Naive thymus-derived CD4-positive, alpha-beta T cell (primary cell): ENCODE data around the gene LYRM9. TPM values are rescaled to one million over a fixed set of nuclear protein-coding genes. Genes with fewer than 3 reads are reported as not detected.
"Not testable (repeated sequence)": the region's sequence is repeated elsewhere in the genome, so short reads cannot be mapped to it uniquely, and the experiment has no call there.

Experiments
- ATAC-seq: fragments of 150-1000 bp; cut with Tn5 transposase; 2 replicates; pipeline ENCODE4 v1.10.0; 2021; ENCODE audit warnings: mild to moderate bottlenecking, moderate library complexity
- CTCF ChIA-PET: fragments of 350-600 bp; sonication (Branson Sonifier 250); formaldehyde crosslinking; loops from one replicate; lab custom pipeline; 2021; ENCODE audit warnings: antibody characterized with exemption; lab: Charles Lee
- POLR2A ChIA-PET: fragments of 350-600 bp; sonication (Branson Sonifier 250); formaldehyde crosslinking; loops from one replicate; lab custom pipeline; 2021; ENCODE audit warnings: antibody characterized with exemption, inconsistent platforms; lab: Charles Lee
- DNase-seq, 9 donors: peaks; one replicate each; pipeline versions ENCODE4 v3.0.0 to v3.0.0-alpha.2; 2020 to 2022; ENCODE audit warnings: mixed read lengths in 1 of 9
- H3K27ac ChIP-seq: one replicate; pipeline ENCODE4 v1.7.0; 2013; ENCODE audit warnings: mild to moderate bottlenecking, low read depth, low read length, moderate library complexity
- H3K27me3 ChIP-seq, 2 donors: one replicate each; pipeline ENCODE4 v1.7.0; 2013; ENCODE audit warnings: low read length in 2 of 2, mild to moderate bottlenecking in 2 of 2, moderate library complexity in 2 of 2; ENCODE audit not compliant: control insufficient read depth in 2 of 2, insufficient read depth in 2 of 2
- H3K36me3 ChIP-seq, 3 experiments: 1 replicate in 2 of 3; 2 replicates in 1 of 3; pipeline ENCODE4 v1.7.0; 2013; ENCODE audit warnings: low read length in 3 of 3, mild to moderate bottlenecking in 3 of 3, moderate library complexity in 1 of 3; ENCODE audit not compliant: insufficient read depth in 3 of 3, control insufficient read depth in 2 of 3
- H3K4me1 ChIP-seq, 2 donors: one replicate each; pipeline ENCODE4 v1.7.0; 2013; ENCODE audit warnings: low read length in 2 of 2, mild to moderate bottlenecking in 2 of 2, moderate library complexity in 1 of 2; ENCODE audit not compliant: control insufficient read depth in 2 of 2, insufficient read depth in 2 of 2
- H3K4me3 ChIP-seq: 2 replicates; pipeline ENCODE4 v1.7.0; 2013; ENCODE audit warnings: mild to moderate bottlenecking, low read length
- H3K9me3 ChIP-seq, 3 experiments: 1 replicate in 2 of 3; 2 replicates in 1 of 3; pipeline ENCODE4 v1.7.0; 2013; ENCODE audit warnings: low read length in 3 of 3; ENCODE audit not compliant: control insufficient read depth in 2 of 3
- H3K27ac Mint-ChIP-seq, 9 donors: one replicate each; pipeline ENCODE4 v1.8.0; 2020 to 2022; ENCODE audit warnings: mixed read lengths in 9 of 9, mild to moderate bottlenecking in 8 of 9, moderate library complexity in 5 of 9, inconsistent platforms in 2 of 9
- H3K27me3 Mint-ChIP-seq, 5 donors: one replicate each; pipeline ENCODE4 v1.8.0; 2021 to 2022; ENCODE audit warnings: mixed read lengths in 5 of 5, mild to moderate bottlenecking in 1 of 5
- H3K36me3 Mint-ChIP-seq, 5 donors: one replicate each; pipeline ENCODE4 v1.8.0; 2020 to 2022; ENCODE audit warnings: mixed read lengths in 5 of 5, mild to moderate bottlenecking in 3 of 5, inconsistent platforms in 1 of 5
- H3K4me1 Mint-ChIP-seq, 7 donors: one replicate each; pipeline ENCODE4 v1.8.0; 2020 to 2022; ENCODE audit warnings: mixed read lengths in 7 of 7, mild to moderate bottlenecking in 3 of 7, inconsistent platforms in 1 of 7
- H3K4me3 Mint-ChIP-seq, 10 donors: one replicate each; pipeline ENCODE4 v1.8.0; 2020 to 2022; ENCODE audit warnings: mild to moderate bottlenecking in 10 of 10, mixed read lengths in 10 of 10, moderate library complexity in 6 of 10, inconsistent platforms in 2 of 10
- H3K9me3 Mint-ChIP-seq, 11 donors: one replicate each; pipeline ENCODE4 v1.8.0; 2020 to 2022; ENCODE audit warnings: mixed read lengths in 11 of 11, mild to moderate bottlenecking in 4 of 11, inconsistent platforms in 1 of 11, moderate library complexity in 1 of 11
- intact Hi-C, 2 donors: fragments of 100-400 bp; cut with micrococcal nuclease; formaldehyde crosslinking; loops; one replicate each; pipeline ENCODE4 v1.15.1; 2023
- polyA plus RNA-seq, 2 donors: library from polyadenylated mRNA; unstranded; fragments of 300-500 nt; fragmentation: Illumina TruSeq; gene quantifications; one replicate each; pipeline ENCODE4 v1.2.3, GENCODE V29; 2021
- total RNA-seq, 6 experiments: library from RNA in 5 of 6; stranded (reverse) in 5 of 6; gene quantifications; 1 replicate in 5 of 6; 2 replicates in 1 of 6; pipeline ENCODE4 v1.2.3 and lab custom pipeline; 2021 to 2026

LYRM9 gene
- total and polyA plus RNA-seq, 7 experiments from 2014 or later = 4.2 to 33.0 (median 18.3) TPM

DNA sequence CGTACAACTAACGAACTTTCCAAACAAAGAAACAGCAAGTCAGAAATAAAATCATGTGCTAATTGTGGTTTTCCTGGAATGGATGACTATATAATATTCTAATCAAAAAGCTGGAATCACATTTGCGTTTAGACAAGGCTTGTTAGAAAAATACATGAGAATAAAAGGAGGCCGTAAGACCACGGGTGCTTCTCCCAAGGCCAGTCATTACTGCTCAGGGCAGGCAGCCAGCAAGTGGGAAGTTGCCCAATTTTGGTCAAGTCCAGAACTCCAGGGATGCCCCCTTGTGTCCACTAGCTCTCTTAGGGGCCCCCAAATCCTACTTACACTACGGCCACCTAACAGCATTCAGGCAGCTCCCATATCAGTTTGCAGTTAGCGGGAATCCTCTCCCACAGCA lies 25.9 kb upstream of the LYRM9 start:
- no peak overlapping the region for H3K4me3 Mint-ChIP-seq
- H3K4me1 ChIP-seq = no peaks in the 10 kb centered on the region
- ChIA-PET POLR2A (no interaction called here), CTCF (no interaction called here)
- H3K9me3 ChIP-seq = no peaks in the 10 kb centered on the region
- H3K27me3 Mint-ChIP-seq = peaks cover 0 to 12% (median 5%) of the 10 kb centered on the region in 5 donors
- intact Hi-C loops = no loop called here
- H3K27ac Mint-ChIP-seq = no peak overlapping the region
- no peaks in the 10 kb centered on the region for H3K36me3 ChIP-seq
- no peaks in the 10 kb centered on the region for H3K27me3 ChIP-seq
- H3K36me3 Mint-ChIP-seq = no peaks in the 10 kb centered on the region
- no peaks in the 10 kb centered on the region for H3K4me1 Mint-ChIP-seq
- H3K9me3 Mint-ChIP-seq = no peaks in the 10 kb centered on the region
- H3K4me3 ChIP-seq = no peak overlapping the region
- DNase-seq (no peak), ATAC-seq (no peak)
- H3K27ac ChIP-seq = no peak overlapping the region

DNA sequence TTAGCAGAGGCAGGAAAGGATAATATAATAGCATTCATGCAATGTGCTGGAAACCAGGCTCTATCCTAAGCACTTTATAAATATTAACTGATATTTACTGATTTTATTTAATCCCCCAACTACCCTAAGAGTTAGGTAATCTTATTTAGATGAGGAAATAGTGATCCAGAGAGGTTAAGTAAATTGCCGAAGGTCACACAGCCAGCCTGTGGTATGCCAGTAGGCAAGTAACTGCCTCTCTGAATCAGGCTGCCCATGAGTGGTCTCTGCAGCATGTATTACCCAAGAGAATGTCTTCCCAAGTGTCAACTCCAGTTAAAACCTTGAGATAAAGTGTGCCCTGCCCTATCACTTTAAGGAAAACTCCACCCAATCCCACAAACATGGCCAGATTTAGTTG lies 25.3 kb upstream of the LYRM9 start:
- peaks cover 0 to 13% (median 5%) of the 10 kb centered on the region in 5 donors for H3K27me3 Mint-ChIP-seq
- no peak overlapping the region for H3K27ac Mint-ChIP-seq
- ATAC-seq = no peak
- H3K4me1 Mint-ChIP-seq = no peaks in the 10 kb centered on the region
- no peaks in the 10 kb centered on the region for H3K9me3 Mint-ChIP-seq
- H3K36me3 Mint-ChIP-seq = no peaks in the 10 kb centered on the region
- no peaks in the 10 kb centered on the region for H3K4me1 ChIP-seq
- no peaks in the 10 kb centered on the region for H3K9me3 ChIP-seq
- no peak for DNase-seq
- no peak overlapping the region for H3K4me3 ChIP-seq
- H3K36me3 ChIP-seq = no peaks in the 10 kb centered on the region
- H3K27ac ChIP-seq = no peak overlapping the region
- CTCF ChIA-PET = no interaction called here
- POLR2A ChIA-PET = no interaction called here
- no peak overlapping the region for H3K4me3 Mint-ChIP-seq
- intact Hi-C loops = no loop called here
- H3K27me3 ChIP-seq = no peaks in the 10 kb centered on the region

- no peak overlapping the region for H3K4me3 Mint-ChIP-seq
- H3K36me3 Mint-ChIP-seq = no peaks in the 10 kb centered on the region
- Histone ChIP-seq H3K4me3 (no peak overlapping the region), H3K4me1 (no peaks in the 10 kb centered on the region), H3K9me3 (no peaks in the 10 kb centered on the region), H3K27ac (no peak overlapping the region), H3K27me3 (no peaks in the 10 kb centered on the region), H3K36me3 (no peaks in the 10 kb centered on the region)
- H3K27me3 Mint-ChIP-seq = peaks cover 0 to 23% (median 12%) of the 10 kb centered on the region in 5 donors
- ATAC-seq (no peak), DNase-seq (no peak)
- peaks cover 0 to 2% (median 0%) of the 10 kb centered on the region in 11 donors for H3K9me3 Mint-ChIP-seq
- CTCF ChIA-PET = no interaction called here
- H3K4me1 Mint-ChIP-seq = no peaks in the 10 kb centered on the region
- intact Hi-C loops = no loop called here
- H3K27ac Mint-ChIP-seq = no peak overlapping the region
- POLR2A ChIA-PET = no interaction called here
These were observed 23.8 kb upstream of the LYRM9 start for GRCh38 chr17:27917000-27917399.

GRCh38 chr17:27915709-27916108 lies 22.5 kb upstream of the LYRM9 start:
- H3K9me3 ChIP-seq = no peaks in the 10 kb centered on the region

DNA sequence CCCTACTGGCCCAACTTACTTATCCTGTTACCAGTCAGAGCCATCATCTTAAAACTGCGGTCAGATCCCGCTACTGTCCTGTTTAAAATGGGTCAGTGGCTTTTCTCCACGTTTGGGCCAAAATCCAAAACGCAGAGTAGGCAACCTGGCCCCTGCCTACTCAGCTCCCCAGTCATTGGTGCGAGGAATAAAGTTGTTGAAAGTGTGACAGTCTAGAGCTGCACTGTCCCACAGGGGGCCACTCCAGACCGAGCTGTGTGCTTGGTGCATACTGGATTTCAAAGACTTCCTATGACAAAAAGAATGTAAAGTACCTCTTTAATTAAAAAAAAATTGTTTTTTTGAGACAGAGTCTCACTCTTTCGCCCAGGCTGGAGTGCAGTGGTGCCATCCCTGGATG lies 21.2 kb upstream of the LYRM9 start:
- Histone ChIP-seq H3K27me3 (no peaks in the 10 kb centered on the region), H3K27ac (no peak overlapping the region), H3K4me3 (no peak overlapping the region), H3K36me3 (no peaks in the 10 kb centered on the region), H3K4me1 (no peaks in the 10 kb centered on the region), H3K9me3 (no peaks in the 10 kb centered on the region)
- Mint-ChIP-seq H3K4me3 (no peak overlapping the region), H3K4me1 (no peaks in the 10 kb centered on the region), H3K27ac (no peak overlapping the region), H3K9me3 (peaks cover 0 to 2% (median 0%) of the 10 kb centered on the region in 11 donors), H3K27me3 (peaks cover 0 to 19% (median 6%) of the 10 kb centered on the region in 5 donors), H3K36me3 (no peaks in the 10 kb centered on the region)
- CTCF ChIA-PET = no interaction called here
- DNase-seq (no peak), ATAC-seq (no peak)
- intact Hi-C loops = no loop called here
- POLR2A ChIA-PET = no interaction called here

More at GRCh38 chr17:27915709-27916108, 22.5 kb upstream of the LYRM9 start:
- Histone ChIP-seq H3K27ac (no peak overlapping the region), H3K4me3 (no peak overlapping the region), H3K27me3 (no peaks in the 10 kb centered on the region), H3K36me3 (no peaks in the 10 kb centered on the region), H3K4me1 (no peaks in the 10 kb centered on the region)
- intact Hi-C loops = no loop called here
- no peaks in the 10 kb centered on the region for H3K4me1 Mint-ChIP-seq
- H3K9me3 Mint-ChIP-seq = peaks cover 0 to 2% (median 0%) of the 10 kb centered on the region in 11 donors
- no peak overlapping the region for H3K27ac Mint-ChIP-seq
- H3K4me3 Mint-ChIP-seq = no peak overlapping the region
- ChIA-PET POLR2A (no interaction called here), CTCF (no interaction called here)
- ATAC-seq = no peak
- no peak for DNase-seq
- H3K27me3 Mint-ChIP-seq = peaks cover 0 to 23% (median 10%) of the 10 kb centered on the region in 5 donors
- H3K36me3 Mint-ChIP-seq = no peaks in the 10 kb centered on the region

GRCh38 chr17:27912964-27913363 lies 19.8 kb upstream of the LYRM9 start:
- Mint-ChIP-seq H3K4me1 (no peaks in the 10 kb centered on the region), H3K9me3 (peaks cover 0 to 2% (median 0%) of the 10 kb centered on the region in 11 donors), H3K4me3 (no peak overlapping the region), H3K27me3 (peaks cover 0 to 19% (median 6%) of the 10 kb centered on the region in 5 donors), H3K36me3 (no peaks in the 10 kb centered on the region), H3K27ac (peak overlapping the region in 1 of 9 donors; percentile 0)
- ChIA-PET POLR2A (no interaction called here), CTCF (no interaction called here)
- Histone ChIP-seq H3K27me3 (no peaks in the 10 kb centered on the region), H3K9me3 (no peaks in the 10 kb centered on the region), H3K27ac (no peak overlapping the region), H3K36me3 (no peaks in the 10 kb centered on the region), H3K4me3 (no peak overlapping the region), H3K4me1 (no peaks in the 10 kb centered on the region)
- DNase-seq (no peak), ATAC-seq (no peak)
- intact Hi-C loops = no loop called here

DNA sequence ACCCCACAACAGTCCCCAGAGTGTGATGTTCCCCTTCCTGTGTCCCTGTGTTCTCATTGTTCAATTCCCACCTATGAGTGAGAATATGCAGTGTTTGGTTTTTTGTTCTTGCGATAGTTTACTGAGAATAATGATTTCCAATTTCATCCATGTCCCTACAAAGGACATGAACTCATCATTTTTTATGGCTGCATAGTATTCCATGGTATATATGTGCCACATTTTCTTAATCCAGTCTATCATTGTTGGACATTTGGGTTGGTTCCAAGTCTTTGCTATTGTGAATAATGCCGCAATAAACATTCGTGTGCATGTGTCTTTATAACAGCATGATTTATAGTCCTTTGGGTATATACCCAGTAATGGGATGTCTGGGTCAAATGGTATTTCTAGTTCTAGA lies 19.1 kb upstream of the LYRM9 start:
- intact Hi-C loops, H3K4me1 Mint-ChIP-seq, H3K4me1 ChIP-seq, H3K9me3 Mint-ChIP-seq, CTCF ChIA-PET, H3K36me3 Mint-ChIP-seq, POLR2A ChIA-PET, H3K4me3 ChIP-seq, H3K9me3 ChIP-seq, ATAC-seq, H3K27ac ChIP-seq, H3K27me3 ChIP-seq, H3K4me3 Mint-ChIP-seq, H3K36me3 ChIP-seq, H3K27ac Mint-ChIP-seq, DNase-seq: not testable (repeated sequence)
- H3K27me3 Mint-ChIP-seq = peaks cover 3 to 21% (median 6%) of the 10 kb centered on the region in 5 donors
